Hepatocyte (in vitro differentiated cells): ENCODE measurements around the gene ABCB11. TPM values are rescaled to one million over a fixed set of nuclear protein-coding genes. Genes with fewer than 3 reads are reported as not detected.

Experiments
- DNase-seq: peaks from one replicate; pipeline ENCODE4 v3.0.0-alpha.2; 2016; ENCODE audit warnings: low spot score
- H2AFZ ChIP-seq: fragments of 200-600 bp; sonication (generic); 2 replicates; pipeline ENCODE4 v1.6.0; 2016; ENCODE audit warnings: antibody characterized with exemption, mild to moderate bottlenecking
- H3K27ac ChIP-seq: fragments of 200-600 bp; sonication (generic); 2 replicates; pipeline ENCODE4 v1.5.1; 2016; ENCODE audit warnings: mild to moderate bottlenecking
- H3K27me3 ChIP-seq: fragments of 200-600 bp; sonication (generic); 2 replicates; pipeline ENCODE4 v1.6.1; 2016
- H3K36me3 ChIP-seq: fragments of 200-600 bp; sonication (generic); replicated peaks from 2 replicates; pipeline ENCODE4 v1.5.1; 2016; ENCODE audit warnings: low read depth; ENCODE audit not compliant: insufficient read depth
- H3K4me1 ChIP-seq: fragments of 200-600 bp; sonication (generic); 2 replicates; pipeline ENCODE4 v1.5.1; 2016; ENCODE audit warnings: mild to moderate bottlenecking, moderate library complexity; ENCODE audit not compliant: insufficient read depth
- H3K4me2 ChIP-seq: fragments of 200-600 bp; sonication (generic); 2 replicates; pipeline ENCODE4 v1.6.0; 2016
- H3K4me3 ChIP-seq: fragments of 200-600 bp; sonication (generic); 2 replicates; pipeline ENCODE4 v1.5.1; 2016; ENCODE audit warnings: mild to moderate bottlenecking
- H3K79me2 ChIP-seq: fragments of 200-600 bp; sonication (generic); 2 replicates; pipeline ENCODE4 v1.6.0; 2017; ENCODE audit warnings: mild to moderate bottlenecking
- H3K9me2 ChIP-seq: fragments of 200-600 bp; sonication (generic); replicated peaks from 2 replicates; pipeline ENCODE4 v1.6.0; 2017; ENCODE audit warnings: mild to moderate bottlenecking; ENCODE audit not compliant: insufficient read depth
- H3K9me3 ChIP-seq: fragments of 200-600 bp; sonication (generic); 2 replicates; pipeline ENCODE4 v1.5.1; 2016; ENCODE audit warnings: low read depth, mild to moderate bottlenecking
- H4K20me1 ChIP-seq: fragments of 200-600 bp; sonication (generic); 2 replicates; pipeline ENCODE4 v1.6.0; 2016; ENCODE audit warnings: mild to moderate bottlenecking; ENCODE audit not compliant: insufficient read depth, poor library complexity, severe bottlenecking
- CTCF ChIP-seq: fragments of 200-600 bp; sonication (generic); IDR thresholded peaks from 2 replicates; pipeline ENCODE4 v1.5.1; 2016; ENCODE audit warnings: antibody characterized with exemption, mild to moderate bottlenecking; ENCODE audit not compliant: poor library complexity
- EZH2 ChIP-seq: fragments of 200-600 bp; sonication (generic); IDR thresholded peaks from 2 replicates; pipeline ENCODE4 v1.6.1; 2016; ENCODE audit warnings: antibody characterized with exemption, mild to moderate bottlenecking, borderline replicate concordance
- EZH2phosphoT487 ChIP-seq: fragments of 200-600 bp; sonication (generic); IDR thresholded peaks from one replicate; pipeline ENCODE4 v1.6.1; 2018; ENCODE audit warnings: antibody characterized with exemption, mild to moderate bottlenecking, low read depth, moderate library complexity; ENCODE audit not compliant: unreplicated experiment, severe bottlenecking
- WGBS: methylation state at CpG from one replicate; pipeline ENCODE4 v1.1.6; 2016; ENCODE audit warnings: low lambda C conversion rate; ENCODE audit errors: missing lambda C conversion rate; 5-methylcytosine and 5-hydroxymethylcytosine counted together
- polyA plus RNA-seq: library from polyadenylated mRNA; unstranded; fragments of >200 nt; fragmentation: Nextera tagmentation; extraction: Ambion mirVana; gene quantifications from 2 replicates; pipeline ENCODE4 v1.2.1, GENCODE V29; 2016
- total RNA-seq: library from RNA; depleted of rRNA; stranded (reverse); fragments of >200 nt; gene quantifications from 2 replicates; pipeline ENCODE4 v1.2.3, GENCODE V29; 2014

ABCB11 gene
- total and polyA plus RNA-seq, 2 experiments from 2014 or later: 2.0 to 9.2 TPM

DNA sequence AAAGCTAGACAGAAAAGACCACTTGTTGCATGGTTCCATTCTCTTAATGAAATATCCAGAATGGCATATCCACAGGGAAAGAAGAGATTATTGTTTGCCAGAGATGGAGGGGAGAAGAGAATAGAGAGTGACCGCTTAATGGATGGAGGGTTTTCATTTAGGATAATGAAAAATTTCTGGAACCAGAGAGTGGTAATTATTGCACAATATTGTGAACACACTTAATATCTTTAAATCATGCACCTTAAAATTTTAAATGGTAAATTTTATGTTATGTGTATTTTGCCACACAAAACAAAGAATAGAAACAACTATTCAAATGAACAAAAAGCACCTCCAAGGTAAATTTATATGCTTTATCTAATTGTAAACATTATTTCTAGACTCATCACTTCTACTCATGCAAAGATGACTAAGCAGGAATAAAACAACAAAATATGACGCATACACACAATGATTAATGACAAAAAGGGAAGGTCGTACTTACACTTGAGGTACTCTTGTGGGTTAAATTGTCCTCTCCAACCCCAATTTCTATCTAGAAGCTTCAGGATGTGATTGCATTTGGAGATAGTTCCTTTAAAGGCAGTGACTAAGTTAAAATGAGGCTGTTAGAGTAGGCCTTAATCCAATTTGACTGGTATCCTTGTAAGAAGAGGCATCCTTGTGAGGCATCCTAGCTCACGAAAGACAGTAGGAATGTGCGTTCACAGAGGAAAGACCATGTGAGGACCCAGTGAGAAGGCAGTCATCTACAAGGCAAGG is 19.5 kb upstream of the ABCB11 start:
- H3K9me3 ChIP-seq: no peaks in the 10 kb centered on the region
- no peaks in the 10 kb centered on the region for H3K9me2 ChIP-seq
- H3K4me3 ChIP-seq: no peak overlapping the region
- H4K20me1 ChIP-seq: no peaks in the 10 kb centered on the region
- H3K27me3 ChIP-seq: no peaks in the 10 kb centered on the region
- WGBS: 96% methylated on average over 5 of the region's 5 CpGs
- H3K4me1 ChIP-seq: no peaks in the 10 kb centered on the region
- no peaks in the 10 kb centered on the region for H3K79me2 ChIP-seq
- no peak for TF ChIP-seq EZH2
- no peak for TF ChIP-seq EZH2phosphoT487
- TF ChIP-seq CTCF: no peak
- no peaks in the 10 kb centered on the region for H3K36me3 ChIP-seq
- H3K4me2 ChIP-seq: no peak overlapping the region
- no peak for DNase-seq
- no peak overlapping the region for H2AFZ ChIP-seq
- H3K27ac ChIP-seq: no peak overlapping the region

GRCh38 chr2:169049142-169049541 is 18.0 kb upstream of the ABCB11 start:
- Histone ChIP-seq H3K9me2 (no peaks in the 10 kb centered on the region), H3K4me1 (no peaks in the 10 kb centered on the region), H3K36me3 (no peaks in the 10 kb centered on the region), H2AFZ (no peak overlapping the region), H3K79me2 (no peaks in the 10 kb centered on the region), H4K20me1 (no peaks in the 10 kb centered on the region), H3K4me2 (no peak overlapping the region), H3K4me3 (no peak overlapping the region), H3K27me3 (no peaks in the 10 kb centered on the region), H3K27ac (no peak overlapping the region), H3K9me3 (no peaks in the 10 kb centered on the region)
- TF ChIP-seq EZH2: no peak
- TF ChIP-seq CTCF: no peak
- no peak for TF ChIP-seq EZH2phosphoT487
- 85% methylated on average over 3 of the region's 3 CpGs for WGBS
- DNase-seq: no peak

GRCh38 chr2:169047256-169048250 is 16.4 kb upstream of the ABCB11 start:
- WGBS: 89% methylated on average over 2 of the region's 2 CpGs
- Histone ChIP-seq H3K79me2 (no peaks in the 10 kb centered on the region), H3K4me2 (no peak overlapping the region), H3K4me3 (no peak overlapping the region), H3K9me2 (no peaks in the 10 kb centered on the region), H3K4me1 (no peaks in the 10 kb centered on the region), H3K27me3 (no peaks in the 10 kb centered on the region), H4K20me1 (no peaks in the 10 kb centered on the region), H3K9me3 (no peaks in the 10 kb centered on the region), H2AFZ (no peak overlapping the region), H3K36me3 (no peaks in the 10 kb centered on the region), H3K27ac (no peak overlapping the region)
- TF ChIP-seq CTCF (no peak), EZH2phosphoT487 (no peak), EZH2 (no peak)
- no peak for DNase-seq
